ENCODE results near the gene RBM26.

GRCh38 chr13:79442221-79442620 lies 36.2 kb upstream of the RBM26 start:
- TF ChIP-seq POLR2A (IDR thresholded peaks at IDR 0.05) = no peak
- no peak for TF ChIP-seq CTCF (IDR thresholded peaks at IDR 0.05)
- no peak for TF ChIP-seq EP300 (IDR thresholded peaks at IDR 0.05)
- TF ChIP-seq POLR2AphosphoS5 (IDR thresholded peaks at IDR 0.05) = no peak
